ENCODE results near the gene NR2F1.

The NR2F1 gene

DNA sequence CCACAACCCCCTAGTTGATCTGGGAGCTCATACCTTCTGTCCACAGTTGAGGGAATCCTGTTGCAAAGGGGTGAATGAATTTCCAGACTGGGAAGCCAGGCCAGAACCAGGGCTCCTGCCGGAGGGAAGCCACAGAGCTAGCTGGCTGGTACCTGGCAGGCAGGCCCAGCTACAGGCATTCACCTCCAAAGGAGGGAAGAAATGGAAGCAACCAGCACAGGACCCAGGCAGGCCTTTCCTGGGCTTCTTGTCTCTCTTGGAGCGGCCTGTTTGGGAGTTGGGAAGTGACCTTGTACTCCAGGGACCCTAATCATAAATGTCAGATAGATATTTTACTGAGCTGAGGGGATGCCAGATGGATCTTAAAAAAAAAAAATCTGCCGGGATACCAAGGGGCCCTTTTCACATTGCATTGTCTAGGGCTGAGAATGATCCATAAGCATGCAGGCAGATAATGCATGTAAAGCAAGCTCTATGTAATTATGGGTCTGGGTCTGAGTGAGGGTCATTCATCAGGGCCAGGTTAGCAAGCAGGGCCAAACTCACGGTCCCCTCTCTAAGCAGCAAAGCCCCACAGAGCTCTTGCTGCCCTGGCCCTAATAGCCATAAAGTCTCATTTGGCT lies 8.4 kb downstream of the NR2F1 start:
- DNase-seq (ENCODE audit: low read depth in 2 of 2): no peak

- no peak for DNase-seq (ENCODE audit: low read depth in 2 of 2)
These were observed 9.9 kb downstream of the NR2F1 start for GRCh38 chr5:93592883-93593282.

GRCh38 chr5:93593476-93594131 lies 10.6 kb downstream of the NR2F1 start:
- DNase-seq (ENCODE audit: low read depth in 2 of 2): no peak

- no peak for DNase-seq (ENCODE audit: low read depth in 2 of 2)
These were observed 11.8 kb downstream of the NR2F1 start for GRCh38 chr5:93594591-93595419.

DNA sequence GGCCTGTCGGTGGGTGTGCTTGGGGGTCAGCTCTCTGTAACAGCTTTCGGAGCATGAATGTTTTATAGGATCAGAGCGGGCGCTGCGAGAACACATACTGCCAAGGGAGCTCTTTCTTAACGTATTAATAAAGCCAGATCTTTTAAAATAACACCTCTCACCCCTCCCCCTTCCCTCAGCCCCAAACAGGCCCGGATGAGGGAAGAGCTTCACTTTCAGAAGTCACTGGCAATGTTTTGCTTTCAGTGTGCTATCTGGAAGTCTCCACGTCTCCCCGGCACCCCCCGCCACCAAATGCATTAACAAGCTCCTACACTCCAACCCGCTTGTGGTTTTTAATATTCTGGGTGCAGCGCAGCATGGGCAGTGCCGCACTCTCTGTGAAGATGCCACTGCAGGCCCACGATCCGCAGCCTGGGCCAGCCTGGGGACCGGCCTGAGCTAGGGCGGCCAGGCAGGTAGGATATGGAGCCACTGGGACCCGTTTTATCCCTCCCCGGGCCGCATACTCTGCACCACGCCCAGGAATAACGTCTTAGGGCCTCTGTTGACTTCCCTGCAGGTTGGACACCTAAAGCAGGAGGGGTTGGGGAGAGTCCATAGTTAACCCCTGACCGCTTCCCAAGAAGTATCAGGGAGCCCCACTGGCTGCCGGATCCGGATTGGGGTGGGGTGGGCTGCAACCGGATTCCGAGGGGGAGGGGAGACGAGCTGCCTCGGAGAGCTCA lies 12.6 kb downstream of the NR2F1 start:
- no peak for DNase-seq (ENCODE audit: low read depth in 2 of 2)

- DNase-seq (ENCODE audit: low read depth in 2 of 2): no peak
These were observed 13.3 kb downstream of the NR2F1 start for GRCh38 chr5:93596310-93596675.

DNA sequence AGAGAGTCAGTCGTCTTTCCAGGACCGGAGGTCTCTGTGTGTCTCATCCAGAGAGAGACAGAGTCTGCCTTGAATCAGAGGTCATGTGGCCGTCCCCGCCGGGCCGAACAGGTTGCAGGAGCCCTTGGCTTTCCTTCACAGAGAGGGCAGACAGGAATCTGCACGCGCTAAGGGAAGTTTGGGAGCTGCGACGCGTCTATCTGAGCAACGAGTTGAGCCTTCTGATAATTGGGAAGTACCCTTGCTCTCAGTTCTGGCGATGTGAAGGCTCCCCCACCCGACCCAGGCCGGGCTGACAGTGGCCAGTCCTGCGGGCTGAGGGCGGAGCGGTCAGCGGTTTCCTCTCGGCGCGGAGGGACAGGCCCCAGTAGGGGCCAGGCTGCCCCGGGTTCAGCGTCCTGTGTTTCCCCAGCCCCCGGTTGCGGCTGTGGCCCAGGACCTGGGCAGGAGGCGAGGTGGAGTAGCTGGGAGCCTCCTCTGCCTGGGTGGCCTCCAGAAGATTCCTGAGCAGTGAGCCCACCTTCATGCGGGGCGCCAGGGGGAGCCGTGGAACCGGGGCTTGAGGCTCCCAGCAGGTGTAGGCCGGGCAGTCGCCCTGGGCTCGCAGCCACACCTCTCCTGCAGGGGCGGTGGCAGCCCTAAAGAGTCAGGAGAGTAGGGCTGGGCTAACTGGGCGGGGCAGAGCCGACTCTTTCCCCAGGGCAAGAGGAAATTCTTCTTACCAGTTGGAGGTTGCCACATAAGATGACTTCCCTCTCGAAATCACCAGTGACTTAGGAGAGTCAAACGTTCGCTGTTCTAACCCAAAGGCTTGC lies 13.9 kb downstream of the NR2F1 start:
- DNase-seq (ENCODE audit: low read depth in 2 of 2): no peak

DNA sequence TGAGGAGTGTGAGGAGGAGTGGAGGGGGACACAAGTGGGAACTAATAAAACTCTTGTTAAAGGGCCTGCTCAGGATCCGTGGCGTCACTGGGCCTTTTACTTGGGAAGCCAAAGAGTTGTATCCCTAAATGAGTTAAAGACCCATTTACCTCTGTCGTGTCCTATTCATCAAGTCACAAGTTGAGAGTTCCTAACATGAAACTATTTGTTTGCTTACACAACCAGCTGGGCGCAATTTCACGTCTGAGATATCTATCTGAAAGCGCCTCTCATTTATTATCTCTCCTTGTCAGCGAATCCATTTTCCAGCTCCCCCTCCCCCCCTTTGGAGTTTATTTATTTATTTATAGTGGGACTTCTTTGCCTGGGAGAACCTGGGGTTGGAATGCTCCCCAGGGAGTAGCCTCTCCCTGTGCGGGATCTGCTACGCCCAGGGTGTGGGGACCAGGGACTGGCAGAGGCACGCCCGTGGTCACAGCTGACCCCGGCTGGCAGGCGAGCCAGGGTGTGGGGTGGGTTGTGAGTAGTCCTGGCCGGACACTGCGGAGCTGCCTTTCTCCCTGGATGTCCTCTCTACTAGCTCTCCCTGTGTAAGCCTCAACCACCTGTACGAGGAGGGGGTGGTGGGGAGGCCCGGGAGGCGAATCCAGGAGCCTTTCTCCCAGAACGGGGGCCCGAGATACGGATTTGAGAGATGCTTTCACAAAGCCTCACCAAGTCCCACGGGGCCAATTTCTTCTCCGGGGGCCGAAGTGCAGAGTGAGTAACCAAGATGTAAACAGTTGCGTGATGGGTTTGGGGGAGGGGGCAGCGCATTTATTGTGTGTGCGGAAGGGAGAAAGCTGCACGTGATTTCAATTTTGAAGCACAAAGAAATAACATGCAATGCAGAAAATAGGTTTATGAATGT lies 15.3 kb downstream of the NR2F1 start:
- DNase-seq (ENCODE audit: low read depth in 2 of 2): no peak

DNA sequence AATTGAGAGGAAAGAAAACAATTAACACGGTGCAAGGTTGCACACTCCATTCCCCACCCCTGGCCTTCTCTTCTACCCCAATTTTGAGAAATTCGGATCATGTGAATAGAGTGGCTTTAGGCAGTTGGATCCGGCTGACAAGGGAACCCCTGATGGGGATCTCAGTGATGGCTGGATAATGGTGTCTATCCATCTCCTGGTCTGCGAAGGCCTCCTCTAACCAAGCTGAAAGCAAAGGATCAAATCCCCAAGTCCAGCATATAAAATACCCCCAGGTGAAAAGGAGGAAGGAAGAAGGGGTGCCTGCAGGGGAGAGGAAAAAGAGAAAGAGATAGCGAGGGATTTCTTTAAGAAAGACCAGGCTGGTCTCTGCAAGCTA lies 16.0 kb downstream of the NR2F1 start:
- DNase-seq (ENCODE audit: low read depth in 2 of 2): no peak

- DNase-seq (ENCODE audit: low read depth in 2 of 2): no peak
These were observed 16.5 kb downstream of the NR2F1 start for GRCh38 chr5:93599399-93600120.

DNA sequence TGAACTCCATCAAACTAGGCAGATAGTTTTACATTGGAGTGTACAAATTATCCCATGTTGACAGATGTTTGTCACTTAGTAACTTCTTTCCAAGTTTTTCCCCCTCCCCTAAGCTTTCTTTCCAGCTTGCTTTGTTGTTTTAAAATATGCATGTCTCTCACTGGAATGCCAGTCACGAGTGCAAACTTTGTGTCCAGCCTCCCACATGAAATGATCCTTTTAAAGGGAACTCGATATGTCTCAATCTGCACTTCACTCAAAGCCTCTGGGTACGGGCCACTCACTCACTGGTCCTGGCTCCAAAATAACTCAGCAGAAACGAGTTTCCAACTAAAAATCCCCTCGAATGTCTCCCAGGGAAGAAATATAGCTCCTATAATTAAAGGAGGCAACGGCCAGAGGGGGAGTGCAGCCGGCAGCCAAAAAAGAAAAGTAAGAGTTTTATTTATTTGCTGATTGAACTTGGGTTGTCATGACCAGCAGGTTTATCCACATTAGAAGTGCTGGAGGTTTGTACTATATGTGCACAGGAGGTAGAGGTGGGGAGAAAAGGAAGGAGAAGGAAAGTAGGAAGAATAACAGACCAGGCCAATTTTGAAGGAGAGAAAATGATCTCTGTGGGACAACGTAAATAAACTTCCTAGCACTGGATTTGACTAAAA lies 17.5 kb downstream of the NR2F1 start:
- no peak for DNase-seq (ENCODE audit: low read depth in 2 of 2)

DNA sequence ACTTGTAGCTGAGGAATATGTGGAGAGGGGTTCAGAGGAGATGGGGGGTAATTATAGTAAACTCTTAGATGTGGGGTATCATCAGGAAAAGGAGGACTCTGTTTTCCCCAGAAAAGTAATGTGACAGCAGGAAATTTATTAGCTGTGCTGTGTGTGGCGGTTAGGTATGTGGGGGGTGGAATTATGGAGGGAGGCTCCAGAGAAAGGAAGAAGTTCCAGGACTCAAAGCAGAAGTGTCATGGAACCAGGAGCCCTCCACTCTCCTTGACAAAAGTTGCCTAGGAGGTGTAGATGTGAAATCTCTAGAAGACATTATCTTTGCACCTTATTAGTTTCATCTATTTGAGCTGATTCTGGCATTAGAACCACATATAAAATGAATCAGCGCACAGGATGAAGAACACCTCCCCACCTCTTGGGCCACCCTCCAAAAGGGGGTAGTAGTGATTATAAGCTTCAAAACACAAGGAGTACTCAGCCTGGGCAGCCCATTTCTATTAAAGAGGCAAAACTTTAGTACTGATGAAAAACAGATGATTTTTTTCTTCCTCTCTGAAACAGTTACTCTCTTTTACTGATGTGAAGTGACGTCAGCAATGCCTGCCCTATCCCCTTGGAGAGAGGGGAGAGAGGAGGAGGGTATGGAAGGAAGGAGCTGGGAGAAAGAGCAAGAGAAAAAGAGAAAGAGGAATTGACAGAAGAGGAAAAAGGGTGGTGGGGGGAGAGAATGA lies 18.2 kb downstream of the NR2F1 start:
- no peak for DNase-seq (ENCODE audit: low read depth in 2 of 2)

DNA sequence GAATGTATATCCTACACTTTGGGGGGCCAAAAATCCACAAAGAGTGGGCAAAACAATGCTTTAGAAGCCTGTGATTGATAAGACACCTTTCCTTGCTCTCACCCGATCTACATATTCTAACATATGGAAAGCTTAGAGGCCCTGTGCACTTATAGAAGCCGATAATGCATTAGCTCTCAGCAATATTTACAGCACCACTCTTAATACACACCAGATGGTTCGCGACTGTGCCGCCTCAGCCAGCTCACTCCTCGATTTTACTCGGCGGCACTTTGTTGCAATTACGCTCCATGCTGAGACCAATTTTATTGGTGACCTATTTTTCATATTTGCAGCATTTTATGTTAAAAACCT lies 18.8 kb downstream of the NR2F1 start:
- DNase-seq (ENCODE audit: low read depth in 2 of 2): no peak

- DNase-seq (ENCODE audit: low read depth in 2 of 2): no peak
These were observed 19.4 kb downstream of the NR2F1 start for GRCh38 chr5:93602241-93603077.

- no peak for DNase-seq (ENCODE audit: low read depth in 2 of 2)
These were observed 20.2 kb downstream of the NR2F1 start for GRCh38 chr5:93603078-93603792.

- DNase-seq (ENCODE audit: low read depth in 2 of 2): no peak
These were observed 21.0 kb downstream of the NR2F1 start for GRCh38 chr5:93603793-93604643.
